ENCODE results near the gene ASCL3.

DNA sequence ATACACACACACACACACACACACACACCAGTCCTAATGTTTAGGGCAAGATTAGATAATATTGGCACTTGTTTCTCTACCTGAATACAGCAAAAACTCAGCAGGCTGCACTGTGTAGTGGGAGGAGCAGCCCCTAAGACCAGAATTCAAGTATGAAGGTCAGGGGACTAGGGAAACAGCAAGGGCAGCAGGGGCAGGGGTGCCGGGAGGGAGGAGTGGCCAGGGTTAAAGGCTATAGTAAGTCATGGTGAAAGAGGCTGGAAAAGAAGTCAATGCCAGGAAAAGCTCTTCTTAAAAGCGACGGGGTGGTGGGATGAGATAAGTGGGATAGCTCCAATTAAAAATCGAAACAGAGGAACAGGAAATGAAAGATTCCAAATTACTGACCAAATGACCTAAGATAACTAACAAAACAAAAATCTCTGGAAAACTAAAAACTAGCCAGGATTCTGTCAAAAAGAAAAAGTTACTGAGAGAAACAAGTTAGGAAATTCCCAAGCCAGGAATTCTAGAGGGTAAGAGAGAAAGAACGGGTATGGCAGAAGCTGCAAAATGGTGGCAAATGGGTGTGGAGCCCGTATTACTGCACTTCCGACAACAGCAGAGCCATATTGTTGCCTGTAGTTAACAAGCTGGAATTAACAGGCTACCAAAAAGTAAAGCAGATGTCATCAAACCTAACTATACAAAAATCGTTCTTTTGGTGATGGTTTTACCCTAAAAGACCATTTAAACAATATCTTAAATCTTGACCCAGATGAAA, 1.3 kb downstream of the ASCL3 start:
- TF ChIP-seq, protein P1, sequence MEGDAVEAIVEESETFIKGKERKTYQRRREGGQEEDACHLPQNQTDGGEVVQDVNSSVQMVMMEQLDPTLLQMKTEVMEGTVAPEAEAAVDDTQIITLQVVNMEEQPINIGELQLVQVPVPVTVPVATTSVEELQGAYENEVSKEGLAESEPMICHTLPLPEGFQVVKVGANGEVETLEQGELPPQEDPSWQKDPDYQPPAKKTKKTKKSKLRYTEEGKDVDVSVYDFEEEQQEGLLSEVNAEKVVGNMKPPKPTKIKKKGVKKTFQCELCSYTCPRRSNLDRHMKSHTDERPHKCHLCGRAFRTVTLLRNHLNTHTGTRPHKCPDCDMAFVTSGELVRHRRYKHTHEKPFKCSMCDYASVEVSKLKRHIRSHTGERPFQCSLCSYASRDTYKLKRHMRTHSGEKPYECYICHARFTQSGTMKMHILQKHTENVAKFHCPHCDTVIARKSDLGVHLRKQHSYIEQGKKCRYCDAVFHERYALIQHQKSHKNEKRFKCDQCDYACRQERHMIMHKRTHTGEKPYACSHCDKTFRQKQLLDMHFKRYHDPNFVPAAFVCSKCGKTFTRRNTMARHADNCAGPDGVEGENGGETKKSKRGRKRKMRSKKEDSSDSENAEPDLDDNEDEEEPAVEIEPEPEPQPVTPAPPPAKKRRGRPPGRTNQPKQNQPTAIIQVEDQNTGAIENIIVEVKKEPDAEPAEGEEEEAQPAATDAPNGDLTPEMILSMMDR (conservative IDR thresholded peaks at IDR 0.05; ENCODE audit: low read depth, low read length): no peak
- TF ChIP-seq EZH2 (IDR thresholded peaks at IDR 0.05; ENCODE audit: borderline replicate concordance, low read depth, low read length, poor library complexity, severe bottlenecking): no peak

All from A673 (cell line).